ENCODE data around the gene QARS1.
A peak's percentile ranks its signal among the peaks of the same experiment; 100 is the strongest.

Gene QARS1

GRCh38 chr3:49120096-49120437 lies 15.5 kb upstream of the QARS1 start:
- DNase-seq = no peak

DNA sequence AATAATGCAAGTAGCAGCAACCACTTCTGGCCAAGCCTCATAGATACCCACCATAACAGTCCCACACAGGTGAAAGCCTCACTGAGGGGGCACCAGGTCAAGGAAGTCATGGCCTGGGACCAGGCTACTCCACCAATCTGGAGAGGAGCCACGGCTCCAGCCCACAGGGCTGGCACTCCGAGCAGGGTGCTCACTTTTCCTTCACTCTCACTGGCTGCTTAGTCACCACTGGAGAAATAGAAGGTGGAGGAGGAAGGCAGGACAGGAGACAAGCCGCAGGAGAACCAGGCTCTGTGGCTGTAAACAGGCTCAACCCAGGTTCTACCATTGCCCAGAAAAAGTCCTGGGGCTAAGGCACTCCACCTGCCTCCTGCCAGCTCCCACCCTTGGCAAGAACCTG lies 14.9 kb upstream of the QARS1 start:
- no peak for DNase-seq

DNA sequence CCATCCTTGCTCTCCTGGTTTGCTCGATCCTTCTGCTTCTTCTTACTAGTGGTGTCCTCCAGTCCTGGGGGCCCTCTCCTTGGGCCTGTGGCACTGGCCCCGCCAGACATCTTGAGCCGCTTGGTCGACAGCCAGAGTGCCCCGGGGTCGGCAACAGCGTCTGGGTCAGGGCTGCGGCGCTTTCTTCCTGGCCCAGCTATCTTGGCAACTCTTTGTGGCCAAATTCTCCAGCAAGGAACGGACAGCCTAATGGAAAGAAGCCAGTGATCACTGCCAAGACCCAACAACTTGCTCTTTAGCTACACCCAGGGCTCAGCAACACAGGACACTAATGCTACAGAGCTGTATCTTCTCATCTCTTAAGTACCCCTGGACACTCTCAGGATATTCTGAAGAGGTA lies 14.5 kb upstream of the QARS1 start:
- no peak for DNase-seq

- no peak for DNase-seq
Observed at GRCh38 chr3:49112262-49112661, 7.7 kb upstream of the QARS1 start.

DNA sequence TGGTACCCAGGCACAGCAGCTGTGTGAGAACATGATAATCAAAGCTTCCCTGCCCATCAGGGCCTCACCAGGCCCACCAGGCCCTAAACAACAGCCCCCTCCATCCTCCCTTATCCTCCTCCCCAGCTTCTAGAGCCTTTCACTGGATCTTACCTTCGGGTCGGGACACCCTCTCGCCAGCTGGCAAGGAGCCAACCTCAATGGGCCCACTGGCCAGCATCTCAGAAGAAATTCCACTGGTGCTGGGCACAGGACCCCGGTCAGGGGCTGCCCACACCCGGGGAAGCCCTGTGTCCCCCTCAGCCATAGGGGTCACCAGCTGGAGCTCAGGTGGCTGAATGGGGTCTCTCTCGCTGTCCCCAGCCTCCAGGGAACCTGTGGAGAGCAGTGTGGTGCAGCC lies 6.8 kb upstream of the QARS1 start:
- DNase-seq = no peak

- DNase-seq = no peak
Observed at GRCh38 chr3:49110780-49111179, 6.2 kb upstream of the QARS1 start.

GRCh38 chr3:49108346-49108745 lies 3.8 kb upstream of the QARS1 start:
- no peak for DNase-seq

DNA sequence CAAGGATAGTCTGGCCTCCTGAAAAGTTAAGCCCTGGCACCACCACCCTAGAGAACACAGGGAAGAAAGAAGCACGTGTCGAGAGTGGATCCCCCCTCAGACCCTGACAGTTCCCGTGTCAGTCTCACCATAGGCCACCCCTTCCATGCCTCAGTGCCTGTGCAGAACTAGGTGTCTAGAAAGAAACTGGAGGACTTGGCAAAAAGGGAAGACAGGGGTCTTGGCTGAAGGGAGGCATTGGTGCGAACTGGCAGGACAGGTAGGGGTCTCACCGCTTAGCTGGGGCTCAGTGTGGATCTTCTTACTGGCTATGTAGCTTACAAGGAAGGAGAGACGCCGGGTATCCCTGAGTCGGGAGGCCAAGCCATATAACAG lies 518 bp downstream of the QARS1 start:
- no peak for DNase-seq

DNA sequence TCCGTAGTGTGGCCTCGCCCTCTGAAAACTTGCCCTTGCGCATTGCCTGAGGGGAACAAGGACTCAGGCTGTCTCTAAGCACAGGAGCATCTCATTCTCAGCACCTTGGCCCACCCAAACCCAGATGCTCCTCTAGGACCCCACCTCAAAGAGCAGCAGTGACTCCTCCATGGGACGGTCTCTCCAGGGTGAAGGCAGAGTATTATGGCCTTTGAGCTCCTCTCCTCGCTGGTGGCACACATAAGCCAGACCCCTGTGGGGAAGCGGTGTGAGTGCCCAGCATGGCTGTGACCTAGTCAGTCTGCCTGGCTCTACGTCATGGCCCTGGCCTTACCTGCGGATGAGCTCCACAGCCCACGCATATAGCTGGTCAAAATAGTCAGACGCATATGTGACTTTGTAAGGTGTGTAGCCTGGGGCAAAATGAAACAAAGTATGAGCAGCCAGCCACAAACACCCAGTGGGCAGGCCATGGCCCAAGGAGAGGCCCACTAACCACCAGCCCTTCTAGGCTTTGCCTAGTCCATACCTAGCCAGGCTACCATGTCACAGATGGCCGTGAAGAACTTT lies 4.4 kb downstream of the QARS1 start:
- DNase-seq = no peak

GRCh38 chr3:49098910-49099630 lies 5.5 kb downstream of the QARS1 start:
- DNase-seq = no peak

GRCh38 chr3:49098429-49098828 lies 6.1 kb downstream of the QARS1 start:
- no peak for DNase-seq

- DNase-seq = peak; percentile 97
Observed at GRCh38 chr3:49093853-49094767, 10.4 kb downstream of the QARS1 start, which contains the start of gene QRICH1. Gene QRICH1 (minus strand): TSS chr3:49094071. CDS start chr3:49077017, 17,054 bp downstream.

GRCh38 chr3:49092938-49093852 lies 11.4 kb downstream of the QARS1 start:
- peak; percentile 93 for DNase-seq

DNA sequence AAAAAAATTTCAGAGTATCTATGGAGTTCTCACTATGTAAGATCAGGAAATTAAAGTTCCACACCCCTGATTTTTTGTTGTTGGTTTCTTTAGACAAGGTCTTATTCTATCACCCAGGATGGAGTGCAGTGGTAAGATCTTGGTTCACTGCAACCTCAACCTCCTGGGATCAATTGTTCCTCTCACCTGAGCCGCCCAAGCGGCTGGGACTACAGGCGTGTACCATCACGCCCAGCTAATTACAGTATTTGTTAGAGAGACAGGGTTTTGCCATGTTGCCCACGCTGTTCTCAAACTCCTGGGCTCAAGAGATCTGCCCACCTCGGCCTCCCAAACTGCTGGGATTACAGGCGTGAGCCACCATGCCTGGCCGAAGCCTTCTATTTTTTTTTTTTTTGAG lies 23.1 kb downstream of the QARS1 start:
- no peak for DNase-seq

DNA sequence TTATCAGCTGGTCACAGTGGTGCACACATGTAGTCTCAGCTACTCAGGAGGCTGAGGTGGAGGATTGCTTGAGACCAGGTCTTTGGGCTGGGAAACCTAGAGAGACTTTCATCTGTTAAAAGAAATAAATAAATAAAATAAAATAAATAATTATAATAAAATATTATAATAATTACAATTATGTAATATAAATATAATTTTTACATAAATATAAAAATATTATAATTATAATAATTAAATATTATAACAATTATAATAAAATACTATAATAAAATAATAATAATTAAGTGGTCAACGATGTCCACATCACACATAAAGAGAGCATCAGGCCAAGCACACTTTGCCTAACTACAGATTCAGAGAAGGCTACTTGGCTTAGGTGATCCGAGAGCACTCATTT lies 25.3 kb downstream of the QARS1 start:
- DNase-seq = no peak

DNA sequence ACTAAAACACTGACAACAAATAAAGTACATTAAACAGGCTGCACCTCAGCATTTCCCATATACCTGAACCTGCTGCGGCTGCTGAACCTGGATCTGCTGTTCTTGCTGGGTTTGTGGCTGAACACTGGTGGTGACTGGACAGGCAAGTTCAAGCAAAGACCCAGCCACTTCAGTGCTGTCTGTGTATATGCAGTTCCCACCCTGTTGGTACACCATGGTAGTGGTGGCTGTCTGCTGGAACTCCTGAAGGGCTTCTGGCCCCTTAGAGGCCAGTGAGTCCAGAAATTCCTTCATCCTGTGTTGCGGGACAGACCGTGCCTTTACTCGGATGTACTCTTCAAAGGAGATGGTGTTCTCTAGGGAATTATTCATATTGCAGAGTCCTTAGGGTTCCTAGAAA lies 27.9 kb downstream of the QARS1 start:
- no peak for DNase-seq

- DNase-seq = no peak
Observed at GRCh38 chr3:49076116-49076515, 28.4 kb downstream of the QARS1 start.

GRCh38 chr3:49058011-49058410 lies 46.5 kb downstream of the QARS1 start:
- no peak for DNase-seq

DNA sequence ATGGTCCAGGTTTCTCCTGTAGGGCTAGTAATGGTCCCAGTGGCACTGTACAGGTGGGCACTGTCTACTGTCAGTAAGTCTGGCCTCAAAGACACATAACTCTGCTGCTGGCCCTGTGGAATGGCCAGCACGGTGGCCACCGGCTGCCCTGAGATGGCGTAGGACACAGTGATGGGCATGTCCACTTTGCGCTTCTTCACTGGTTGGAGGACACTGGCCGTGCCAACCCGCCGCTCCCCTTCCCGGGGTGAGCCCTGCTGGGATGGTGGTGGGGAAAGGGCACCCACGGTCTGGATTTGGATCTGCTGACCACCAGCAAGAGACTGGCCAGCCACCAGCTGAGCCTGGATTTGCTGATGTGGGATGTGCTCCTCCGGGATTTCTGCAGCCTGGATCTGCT lies 47.3 kb downstream of the QARS1 start:
- DNase-seq = no peak

DNA sequence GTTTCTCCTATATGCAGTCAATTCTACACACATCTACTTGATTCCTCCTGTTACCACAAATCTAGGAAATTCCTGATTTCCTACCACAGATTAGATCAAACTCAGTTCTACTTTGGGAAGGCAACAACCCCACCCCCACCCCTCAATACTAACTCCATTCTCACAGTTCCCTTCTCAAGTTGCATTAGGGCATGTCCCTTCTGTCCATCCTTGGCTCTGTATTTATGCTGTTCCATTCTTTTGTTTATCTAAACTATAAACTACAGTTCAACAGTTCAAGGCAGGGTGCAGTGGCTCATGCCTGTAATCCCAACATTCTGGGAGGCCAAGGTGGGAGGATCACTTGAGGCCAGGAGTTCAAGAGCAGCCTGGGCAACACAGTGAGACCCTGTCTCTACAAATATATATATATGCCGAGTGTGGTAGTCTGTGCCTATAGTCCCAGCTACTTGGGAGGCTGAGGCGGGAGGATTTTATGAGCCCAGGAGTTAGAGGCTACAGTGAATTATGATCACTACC lies 50.2 kb downstream of the QARS1 start:
- DNase-seq = no peak

- DNase-seq = no peak
Observed at GRCh38 chr3:49053543-49053942, 51.0 kb downstream of the QARS1 start.

Measured in activated effector memory CD4-positive, alpha-beta T cell treated with anti-CD3 and anti-CD28 coated beads, Interleukin-2, amount 50 U/mL, for 16 hours (primary cell).